Keratinocyte (primary cell): ENCODE results near the gene PDS5B.

Experiments used
- EZH2 ChIP-seq: IDR thresholded peaks from one replicate; pipeline ENCODE4 v1.6.1; 2012; ENCODE audit warnings: inconsistent platforms, mild to moderate bottlenecking, low read length, moderate library complexity
- TF ChIP-seq, protein P1 (sequence below), 3 experiments: IDR thresholded peaks in 1 of 3; conservative IDR thresholded peaks in 1 of 3; optimal IDR thresholded peaks in 1 of 3; 2 replicates in 2 of 3; 3 replicates in 1 of 3; pipeline versions ENCODE3 to v1.5.1; 2011; ENCODE audit warnings: low read length in 3 of 3, mild to moderate bottlenecking in 3 of 3, moderate library complexity in 2 of 3, control low read depth in 1 of 3, inconsistent platforms in 1 of 3; ENCODE audit not compliant: insufficient read depth in 2 of 3; ENCODE audit errors: extremely low read depth in 1 of 3

DNA sequence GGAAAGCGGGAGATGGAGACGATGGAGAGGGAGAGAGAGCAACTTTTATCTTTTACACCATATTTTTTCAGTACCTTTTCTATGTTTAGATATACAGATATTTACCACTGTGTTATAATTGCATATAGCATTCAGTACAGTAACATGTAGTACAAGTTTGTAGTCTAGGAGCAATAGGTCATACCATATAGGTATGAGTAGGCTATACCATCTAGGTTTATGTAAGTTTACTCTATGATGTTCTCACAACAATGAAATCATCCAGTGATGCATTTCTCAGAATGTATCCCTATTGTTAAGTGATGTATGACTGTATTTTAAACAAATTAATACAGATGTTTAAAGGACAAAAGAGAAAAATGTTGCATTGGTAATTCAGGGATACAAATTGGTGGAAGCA, 136.1 kb downstream of the PDS5B start:
- TF ChIP-seq, protein P1, sequence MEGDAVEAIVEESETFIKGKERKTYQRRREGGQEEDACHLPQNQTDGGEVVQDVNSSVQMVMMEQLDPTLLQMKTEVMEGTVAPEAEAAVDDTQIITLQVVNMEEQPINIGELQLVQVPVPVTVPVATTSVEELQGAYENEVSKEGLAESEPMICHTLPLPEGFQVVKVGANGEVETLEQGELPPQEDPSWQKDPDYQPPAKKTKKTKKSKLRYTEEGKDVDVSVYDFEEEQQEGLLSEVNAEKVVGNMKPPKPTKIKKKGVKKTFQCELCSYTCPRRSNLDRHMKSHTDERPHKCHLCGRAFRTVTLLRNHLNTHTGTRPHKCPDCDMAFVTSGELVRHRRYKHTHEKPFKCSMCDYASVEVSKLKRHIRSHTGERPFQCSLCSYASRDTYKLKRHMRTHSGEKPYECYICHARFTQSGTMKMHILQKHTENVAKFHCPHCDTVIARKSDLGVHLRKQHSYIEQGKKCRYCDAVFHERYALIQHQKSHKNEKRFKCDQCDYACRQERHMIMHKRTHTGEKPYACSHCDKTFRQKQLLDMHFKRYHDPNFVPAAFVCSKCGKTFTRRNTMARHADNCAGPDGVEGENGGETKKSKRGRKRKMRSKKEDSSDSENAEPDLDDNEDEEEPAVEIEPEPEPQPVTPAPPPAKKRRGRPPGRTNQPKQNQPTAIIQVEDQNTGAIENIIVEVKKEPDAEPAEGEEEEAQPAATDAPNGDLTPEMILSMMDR (optimal IDR thresholded peaks at IDR 0.05 in 1 of 3, IDR thresholded peaks at IDR 0.05 in 1 of 3, conservative IDR thresholded peaks at IDR 0.05 in 1 of 3; ENCODE audit: extremely low read depth in 1 of 3, insufficient read depth in 2 of 3, low read length in 3 of 3), result no peak
- no peak for TF ChIP-seq EZH2
